Motor neuron (in vitro differentiated cells): ENCODE results near the gene CLSTN3. TPM values are rescaled to one million over a fixed set of nuclear protein-coding genes. Genes with fewer than 3 reads are reported as not detected.

Experiments
- ATAC-seq, 8 experiments: fragments of 200-7000 bp; cut with Tn5 transposase; replicated peaks in 6 of 8; 2 replicates each; pipeline ENCODE4 v1.8.0; 2021; ENCODE audit warnings: mild to moderate bottlenecking in 8 of 8, moderate library complexity in 8 of 8
- H3K27ac ChIP-seq, 2 donors: fragments of 250-450 bp; sonication (Bioruptor Pico); 2 replicates each; pipeline ENCODE4 v1.9.0; 2021; ENCODE audit warnings: antibody characterized with exemption in 2 of 2, mild to moderate bottlenecking in 2 of 2, moderate library complexity in 1 of 2
- H3K4me1 ChIP-seq, 2 donors: fragments of 250-450 bp; sonication (Bioruptor Pico); replicated peaks in 1 of 2; 2 replicates each; pipeline ENCODE4 v1.6.1; 2021; ENCODE audit warnings: antibody characterized with exemption in 2 of 2, mild to moderate bottlenecking in 2 of 2, moderate library complexity in 1 of 2
- H3K4me3 ChIP-seq, 5 donors: fragments of 250-450 bp; sonication (Bioruptor Pico); 2 replicates each; pipeline ENCODE4 v1.9.0; 2021; ENCODE audit warnings: antibody characterized with exemption in 5 of 5, mild to moderate bottlenecking in 5 of 5, moderate library complexity in 4 of 5
- WGBS, 10 experiments: fragments of 450-650 bp; shearing (Covaris generic); methylation state at CpG; one replicate each; pipeline ENCODE4 v1.0.0; 2022; 5-methylcytosine and 5-hydroxymethylcytosine counted together
- in situ Hi-C, 9 experiments: fragments of 400-800 bp; cut with MboI; loops; one replicate each; pipeline ENCODE4 v1.15.0; 2021; ENCODE audit warnings: low sequenced_read_pairs in 9 of 9, low pct_unique_long_range_greater_than_20kb in 2 of 9; ENCODE audit not compliant: unreplicated experiment in 9 of 9
- total RNA-seq, 8 experiments: library from RNA; unstranded; fragments of 300-600 nt; gene quantifications; 2 replicates each; pipeline versions ENCODE4 v1.2.3 to v1.2.4, GENCODE V29; 2022

CLSTN3 gene
- 10 to 100 TPM; 15.1 to 62.6 (median 44.1) TPM for total RNA-seq

- Histone ChIP-seq H3K4me3 (peak within 1 kb of the TSS; percentile 69 to 98 (median 92)), H3K4me1 (peaks cover 16 to 17% of the 10 kb centered on the region in 2 donors), H3K27ac (peak within 1 kb of the TSS; percentile 63 to 83)
- 0% methylated on average over 4 of the region's 40 CpGs; no CpG with 5 or more reads in 9 of the 10 experiments for WGBS, 10 experiments
- in situ Hi-C loops, result no loop called here
- ATAC-seq, result peak; percentile 58 to 89 (median 84)
Measured at GRCh38 chr12:7129872-7130691, at the start of gene CLSTN3. TSS of gene CLSTN3 (plus strand) at chr12:7130371. CDS start at chr12:7130649, 278 bp downstream.

- Histone ChIP-seq H3K4me1 (no peaks in the 10 kb centered on the region), H3K4me3 (no peak overlapping the region), H3K27ac (no peak overlapping the region)
- WGBS, 10 experiments, result 88 to 94% (median 92%) methylated on average over 2 to 10 of the region's 14 CpGs; no CpG with 5 or more reads in 5 of the 10 experiments
- in situ Hi-C loops, result no loop called here
- ATAC-seq, result no peak
Measured at GRCh38 chr12:7081037-7081436, 49.1 kb upstream of the CLSTN3 start.

GRCh38 chr12:7083125-7083524, 47.0 kb upstream of the CLSTN3 start:
- no peak for ATAC-seq
- in situ Hi-C loops, result no loop called here
- Histone ChIP-seq H3K27ac (no peak overlapping the region), H3K4me3 (no peak overlapping the region), H3K4me1 (no peaks in the 10 kb centered on the region)

GRCh38 chr12:7089196-7089871, 40.8 kb upstream of the CLSTN3 start:
- Histone ChIP-seq H3K4me1 (peaks cover 10 to 12% of the 10 kb centered on the region in 2 donors), H3K4me3 (no peak overlapping the region), H3K27ac (no peak overlapping the region)
- WGBS, 10 experiments, result 56 to 91% (median 77%) methylated on average over 3 to 5 of the region's 11 CpGs; no CpG with 5 or more reads in 5 of the 10 experiments
- ATAC-seq, result no peak
- in situ Hi-C loops, result no loop called here

GRCh38 chr12:7090222-7090998, 39.8 kb upstream of the CLSTN3 start:
- WGBS, 10 experiments, result 0 to 96% (median 57%) methylated on average over 1 to 11 of the region's 16 CpGs; no CpG with 5 or more reads in 1 of the 10 experiments
- in situ Hi-C loops, result no loop called here
- no peak overlapping the region for H3K4me3 ChIP-seq
- peaks cover 10 to 12% of the 10 kb centered on the region in 2 donors for H3K4me1 ChIP-seq
- peak overlapping the region in 1 of 2 donors; percentile 25 for H3K27ac ChIP-seq
- ATAC-seq, result peak in 5 of 8 experiments; percentile 36 to 83 (median 65)

- H3K4me3 ChIP-seq, result no peak overlapping the region
- WGBS, 10 experiments, result 0 to 100% (median 65%) methylated on average over 1 to 3 of the region's 7 CpGs; no CpG with 5 or more reads in 4 of the 10 experiments
- no peak for ATAC-seq
Measured at GRCh38 chr12:7091171-7091570, 39.0 kb upstream of the CLSTN3 start.

GRCh38 chr12:7091660-7092228, 38.4 kb upstream of the CLSTN3 start:
- 17 to 100% (median 80%) methylated on average over 1 to 4 of the region's 10 CpGs; no CpG with 5 or more reads in 6 of the 10 experiments for WGBS, 10 experiments
- peak in 5 of 8 experiments; percentile 3 to 58 (median 35) for ATAC-seq
- Histone ChIP-seq H3K27ac (no peak overlapping the region), H3K4me1 (peaks cover 10 to 12% of the 10 kb centered on the region in 2 donors), H3K4me3 (no peak overlapping the region)
- in situ Hi-C loops, result no loop called here

More at GRCh38 chr12:7091171-7091570, 39.0 kb upstream of the CLSTN3 start:
- Histone ChIP-seq H3K27ac (no peak overlapping the region), H3K4me1 (peaks cover 10 to 12% of the 10 kb centered on the region in 2 donors)
- in situ Hi-C loops, result no loop called here

- H3K27ac ChIP-seq, result no peak within 1 kb of the TSS
- 0 to 75% (median 36%) methylated on average over 1 to 8 of the region's 16 CpGs; no CpG with 5 or more reads in 2 of the 10 experiments for WGBS, 10 experiments
- in situ Hi-C loops, result no loop called here
- H3K4me1 ChIP-seq, result peaks cover 10 to 12% of the 10 kb centered on the region in 2 donors
- H3K4me3 ChIP-seq, result no peak within 1 kb of the TSS
- ATAC-seq, result peak; percentile 58 to 80 (median 67)
Measured at GRCh38 chr12:7092229-7092985, 37.8 kb upstream of the CLSTN3 start, which contains the start of gene C1R. TSS of gene C1R (minus strand) at chr12:7092445. CDS start at chr12:7092388, 57 bp downstream.

GRCh38 chr12:7092986-7093460, 37.1 kb upstream of the CLSTN3 start:
- Histone ChIP-seq H3K4me1 (peaks cover 10 to 12% of the 10 kb centered on the region in 2 donors), H3K27ac (no peak overlapping the region), H3K4me3 (no peak overlapping the region)
- ATAC-seq, result peak in 1 of 8 experiments; percentile 2
- in situ Hi-C loops, result no loop called here
- WGBS, 10 experiments, result 85 to 96% (median 89%) methylated on average over 2 to 5 of the region's 8 CpGs; no CpG with 5 or more reads in 6 of the 10 experiments

- 42 to 88% (median 72%) methylated on average over 1 to 4 of the region's 5 CpGs; no CpG with 5 or more reads in 5 of the 10 experiments for WGBS, 10 experiments
- in situ Hi-C loops, result no loop called here
Measured at GRCh38 chr12:7093486-7093885, 36.7 kb upstream of the CLSTN3 start.

GRCh38 chr12:7093892-7094291, 36.3 kb upstream of the CLSTN3 start:
- in situ Hi-C loops, result no loop called here
- WGBS, 10 experiments, result 17 to 100% (median 78%) methylated on average over 1 to 10 of the region's 10 CpGs; no CpG with 5 or more reads in 2 of the 10 experiments
- H3K4me3 ChIP-seq, result no peak overlapping the region
- ATAC-seq, result peak in 2 of 8 experiments; percentile 0 to 1
- peaks cover 10 to 12% of the 10 kb centered on the region in 2 donors for H3K4me1 ChIP-seq
- H3K27ac ChIP-seq, result no peak overlapping the region

More at GRCh38 chr12:7093486-7093885, 36.7 kb upstream of the CLSTN3 start:
- Histone ChIP-seq H3K4me1 (peaks cover 10 to 12% of the 10 kb centered on the region in 2 donors), H3K4me3 (no peak overlapping the region), H3K27ac (no peak overlapping the region)
- no peak for ATAC-seq
